H9 (cell line): ENCODE data around the gene DPF3. TPM values are rescaled to one million over a fixed set of nuclear protein-coding genes. Genes with fewer than 3 reads are reported as not detected.

Experiments
- DNase-seq: peaks from one replicate; pipeline ENCODE4 v3.0.0-alpha.2; 2017
- H2AFZ ChIP-seq: one replicate; pipeline ENCODE4 v1.6.1; 2013; ENCODE audit warnings: mild to moderate bottlenecking, low read length, control low read depth, moderate library complexity
- H2AK5ac ChIP-seq: 2 replicates; pipeline ENCODE4 v1.6.1; 2013; ENCODE audit warnings: low read length, control low read depth, mixed read lengths; ENCODE audit not compliant: insufficient read length
- H2BK120ac ChIP-seq: one replicate; pipeline ENCODE4 v1.6.1; 2013; ENCODE audit warnings: low read depth, mild to moderate bottlenecking, low read length, control low read depth, inconsistent platforms; ENCODE audit not compliant: poor library complexity, severe bottlenecking
- H2BK12ac ChIP-seq: 2 replicates; pipeline ENCODE4 v1.6.1; 2013; ENCODE audit warnings: low read length, control low read depth, mixed read lengths, low read depth; ENCODE audit not compliant: insufficient read length
- H2BK15ac ChIP-seq: 2 replicates; pipeline ENCODE4 v1.6.1; 2013; ENCODE audit warnings: low read depth, low read length, control low read depth
- H2BK20ac ChIP-seq: one replicate; pipeline ENCODE4 v1.6.1; 2013; ENCODE audit warnings: low read depth, mild to moderate bottlenecking, low read length, control low read depth, inconsistent platforms; ENCODE audit not compliant: poor library complexity, severe bottlenecking
- H2BK5ac ChIP-seq: 2 replicates; pipeline ENCODE4 v1.6.1; 2013; ENCODE audit warnings: low read length, control low read depth, mixed read lengths; ENCODE audit not compliant: insufficient read length
- H3K14ac ChIP-seq: 2 replicates; pipeline ENCODE4 v1.6.1; 2013; ENCODE audit warnings: low read length, control low read depth; ENCODE audit not compliant: insufficient read depth
- H3K18ac ChIP-seq: 2 replicates; pipeline ENCODE4 v1.6.1; 2013; ENCODE audit warnings: low read depth, mild to moderate bottlenecking, mixed read lengths, low read length, control low read depth; ENCODE audit not compliant: insufficient read length
- H3K23ac ChIP-seq: 2 replicates; pipeline ENCODE4 v1.6.1; 2013; ENCODE audit warnings: low read length, control low read depth, mixed read lengths, low read depth; ENCODE audit not compliant: insufficient read length
- H3K23me2 ChIP-seq: 2 replicates; pipeline ENCODE4 v1.6.1; 2013; ENCODE audit warnings: low read depth, mild to moderate bottlenecking, mixed read lengths, low read length, control low read depth; ENCODE audit not compliant: insufficient read length, poor library complexity, severe bottlenecking
- H3K27ac ChIP-seq: 2 replicates; pipeline ENCODE4 v1.5.1; 2013; ENCODE audit warnings: low read length, control low read depth, mixed read lengths, low read depth; ENCODE audit not compliant: insufficient read length
- H3K27me3 ChIP-seq: 2 replicates; pipeline ENCODE4 v1.6.1; 2013; ENCODE audit warnings: low read length, control low read depth, inconsistent platforms; ENCODE audit not compliant: insufficient read depth
- H3K4ac ChIP-seq: 2 replicates; pipeline ENCODE4 v1.6.1; 2013; ENCODE audit warnings: low read depth, mild to moderate bottlenecking, control low read depth, inconsistent platforms, low read length, moderate library complexity
- H3K4me1 ChIP-seq: 2 replicates; pipeline ENCODE4 v1.6.1; 2013; ENCODE audit warnings: low read length, control low read depth, inconsistent platforms; ENCODE audit not compliant: insufficient read depth
- H3K4me2 ChIP-seq: 2 replicates; pipeline ENCODE4 v1.6.1; 2013; ENCODE audit warnings: low read length, control low read depth, mixed read lengths; ENCODE audit not compliant: insufficient read length, insufficient read depth
- H3K56ac ChIP-seq: 2 replicates; pipeline ENCODE4 v1.6.1; 2013; ENCODE audit warnings: low read depth, mild to moderate bottlenecking, mixed read lengths, low read length, control low read depth; ENCODE audit not compliant: insufficient read length
- H3K79me1 ChIP-seq: 2 replicates; pipeline ENCODE4 v1.6.1; 2013; ENCODE audit warnings: low read depth, mild to moderate bottlenecking, moderate library complexity, low read length, control low read depth, inconsistent platforms; ENCODE audit not compliant: insufficient read depth, poor library complexity, severe bottlenecking
- H3K79me2 ChIP-seq: 2 replicates; pipeline ENCODE4 v1.6.1; 2013; ENCODE audit warnings: low read length, control low read depth, inconsistent platforms; ENCODE audit not compliant: insufficient read depth
- H3K9ac ChIP-seq: 2 replicates; pipeline ENCODE4 v1.6.1; 2013; ENCODE audit warnings: low read length, control low read depth, mixed read lengths; ENCODE audit not compliant: insufficient read length; ENCODE audit errors: extremely low read depth
- H3K9me3 ChIP-seq: one replicate; pipeline ENCODE4 v1.6.1; 2013; ENCODE audit warnings: low read depth, low read length, inconsistent platforms; ENCODE audit not compliant: control insufficient read depth
- H3T11ph ChIP-seq: one replicate; pipeline ENCODE4 v1.6.1; 2013; ENCODE audit warnings: mild to moderate bottlenecking, low read length, control low read depth, inconsistent platforms
- H4K20me1 ChIP-seq: one replicate; pipeline ENCODE4 v1.6.1; 2013; ENCODE audit not compliant: control insufficient read depth, insufficient read length, insufficient read depth
- H4K5ac ChIP-seq: 2 replicates; pipeline ENCODE4 v1.6.1; 2013; ENCODE audit warnings: low read depth, mild to moderate bottlenecking, mixed read lengths, low read length, control low read depth; ENCODE audit not compliant: insufficient read length
- H4K8ac ChIP-seq: replicated peaks from 2 replicates; pipeline ENCODE4 v1.6.1; 2013; ENCODE audit warnings: low read length, control low read depth, mixed read lengths, low read depth; ENCODE audit not compliant: insufficient read length
- H4K91ac ChIP-seq: 2 replicates; pipeline ENCODE4 v1.6.1; 2013; ENCODE audit warnings: low read depth, mild to moderate bottlenecking, moderate library complexity, mixed read lengths, low read length, control low read depth; ENCODE audit not compliant: insufficient read length
- H3K27ac Mint-ChIP-seq, 3 experiments: 2 replicates in 2 of 3; 3 replicates in 1 of 3; pipeline ENCODE4 v1.8.0; 2020 to 2021; ENCODE audit warnings: mixed read lengths in 3 of 3, mild to moderate bottlenecking in 1 of 3, moderate library complexity in 1 of 3
- H3K27me3 Mint-ChIP-seq: 2 replicates; pipeline ENCODE4 v1.8.0; 2021; ENCODE audit warnings: low read depth, mild to moderate bottlenecking, moderate library complexity, mixed read lengths
- H3K36me3 Mint-ChIP-seq, 3 experiments: 2 replicates in 2 of 3; 3 replicates in 1 of 3; pipeline ENCODE4 v1.8.0; 2020 to 2021; ENCODE audit warnings: low read depth in 3 of 3, mixed read lengths in 3 of 3; ENCODE audit not compliant: insufficient read depth in 1 of 3
- H3K4me1 Mint-ChIP-seq, 2 experiments: 2 replicates each; pipeline ENCODE4 v1.8.0; 2020; ENCODE audit warnings: mixed read lengths in 2 of 2
- H3K4me3 Mint-ChIP-seq, 2 experiments: 2 replicates in 1 of 2; 3 replicates in 1 of 2; pipeline ENCODE4 v1.8.0; 2020 to 2021; ENCODE audit warnings: mild to moderate bottlenecking in 2 of 2, mixed read lengths in 2 of 2, moderate library complexity in 1 of 2
- H3K9me3 Mint-ChIP-seq, 2 experiments: 2 replicates in 1 of 2; 3 replicates in 1 of 2; pipeline ENCODE4 v1.8.0; 2020; ENCODE audit warnings: mild to moderate bottlenecking in 2 of 2, mixed read lengths in 2 of 2, moderate library complexity in 1 of 2
- WGBS: extraction: QIAGEN DNeasy Blood & Tissue Kit; methylation state at CpG from one replicate; pipeline ENCODE4 v1.1.7; 2013; ENCODE audit warnings: missing lambda C conversion rate, low lambda C conversion rate, mixed read lengths; ENCODE audit not compliant: insufficient read length; ENCODE audit errors: extremely low coverage; 5-methylcytosine and 5-hydroxymethylcytosine counted together
- total RNA-seq: library from RNA; stranded (reverse); gene quantifications from 2 replicates; pipeline ENCODE4 v1.2.1, GENCODE V29; 2021
- TF ChIP-seq, protein P1 (sequence below): fragments of 200-600 bp; sonication (generic); conservative IDR thresholded peaks from 3 replicates; pipeline ENCODE4 v1.8.0; 2021; ENCODE audit warnings: antibody characterized with exemption, mild to moderate bottlenecking

Gene DPF3
- total RNA-seq, 1 experiment from 2014 or later, result not detected

DNA sequence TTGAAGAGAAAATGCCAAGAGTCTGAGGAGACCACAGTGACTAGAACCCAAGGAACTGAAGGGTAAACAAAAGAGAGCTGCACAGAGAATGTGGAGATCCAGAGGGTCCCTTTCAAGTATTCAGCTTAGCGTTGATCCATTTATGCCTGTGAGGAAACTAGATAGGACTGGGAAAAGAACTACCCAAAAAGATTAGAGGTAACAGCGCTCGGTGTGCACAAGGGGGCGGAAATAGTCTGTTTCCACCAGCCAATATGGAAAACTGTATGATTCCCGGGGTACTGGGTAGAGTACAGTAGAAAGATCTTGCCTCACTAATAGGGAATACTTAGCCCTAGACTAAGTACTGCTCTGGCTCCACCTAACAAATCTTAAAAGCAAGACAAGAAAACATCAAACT lies 135.5 kb downstream of the DPF3 start:
- no peak overlapping the region for H4K8ac ChIP-seq
- no peak for DNase-seq
- H3K9me3 Mint-ChIP-seq, result peaks cover 20 to 29% of the 10 kb centered on the region in 2 experiments
- no peak overlapping the region for H2BK5ac ChIP-seq
- no peak overlapping the region for H3K18ac ChIP-seq
- H2BK120ac ChIP-seq, result no peak overlapping the region
- H3K4me1 Mint-ChIP-seq, result 0 out of 4 replicates have a peak, but pooled peaks cover 0 to 3% of the 10 kb centered on the region in 2 experiments
- TF ChIP-seq, protein P1, sequence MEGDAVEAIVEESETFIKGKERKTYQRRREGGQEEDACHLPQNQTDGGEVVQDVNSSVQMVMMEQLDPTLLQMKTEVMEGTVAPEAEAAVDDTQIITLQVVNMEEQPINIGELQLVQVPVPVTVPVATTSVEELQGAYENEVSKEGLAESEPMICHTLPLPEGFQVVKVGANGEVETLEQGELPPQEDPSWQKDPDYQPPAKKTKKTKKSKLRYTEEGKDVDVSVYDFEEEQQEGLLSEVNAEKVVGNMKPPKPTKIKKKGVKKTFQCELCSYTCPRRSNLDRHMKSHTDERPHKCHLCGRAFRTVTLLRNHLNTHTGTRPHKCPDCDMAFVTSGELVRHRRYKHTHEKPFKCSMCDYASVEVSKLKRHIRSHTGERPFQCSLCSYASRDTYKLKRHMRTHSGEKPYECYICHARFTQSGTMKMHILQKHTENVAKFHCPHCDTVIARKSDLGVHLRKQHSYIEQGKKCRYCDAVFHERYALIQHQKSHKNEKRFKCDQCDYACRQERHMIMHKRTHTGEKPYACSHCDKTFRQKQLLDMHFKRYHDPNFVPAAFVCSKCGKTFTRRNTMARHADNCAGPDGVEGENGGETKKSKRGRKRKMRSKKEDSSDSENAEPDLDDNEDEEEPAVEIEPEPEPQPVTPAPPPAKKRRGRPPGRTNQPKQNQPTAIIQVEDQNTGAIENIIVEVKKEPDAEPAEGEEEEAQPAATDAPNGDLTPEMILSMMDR, result peak; percentile 59
- no peak overlapping the region for H3K27ac Mint-ChIP-seq
- no peak overlapping the region for H4K91ac ChIP-seq
- no peaks in the 10 kb centered on the region for H3K79me2 ChIP-seq
- no peak overlapping the region for H3K4me2 ChIP-seq
- H3K27me3 Mint-ChIP-seq, result peaks cover 2% of the 10 kb centered on the region
- no CpG with 5 or more reads among the region's 5 CpGs for WGBS
- H3K4me1 ChIP-seq, result no peaks in the 10 kb centered on the region
- no peak overlapping the region for H3K14ac ChIP-seq
- no peak overlapping the region for H3K9ac ChIP-seq
- no peak overlapping the region for H2BK15ac ChIP-seq
- no peak overlapping the region for H2AK5ac ChIP-seq
- no peaks in the 10 kb centered on the region for H3K27me3 ChIP-seq
- no peak overlapping the region for H3K4me3 Mint-ChIP-seq
- H2BK20ac ChIP-seq, result no peak overlapping the region
- H3K36me3 Mint-ChIP-seq, result peaks cover 5 to 18% (median 9%) of the 10 kb centered on the region in 3 experiments
- no peaks in the 10 kb centered on the region for H3K23me2 ChIP-seq
- H4K20me1 ChIP-seq, result no peaks in the 10 kb centered on the region
- no peak overlapping the region for H2AFZ ChIP-seq
- H3K23ac ChIP-seq, result no peak overlapping the region
- no peak overlapping the region for H3K56ac ChIP-seq
- no peaks in the 10 kb centered on the region for H3K9me3 ChIP-seq
- no peak overlapping the region for H2BK12ac ChIP-seq
- H4K5ac ChIP-seq, result no peak overlapping the region
- no peak overlapping the region for H3K27ac ChIP-seq
- H3T11ph ChIP-seq, result no peak overlapping the region
- H3K79me1 ChIP-seq, result no peaks in the 10 kb centered on the region
- no peak overlapping the region for H3K4ac ChIP-seq
